ENCODE measurements around the gene ADARB1. TPM values are rescaled to one million over a fixed set of nuclear protein-coding genes. Genes with fewer than 3 reads are reported as not detected.

ADARB1 gene
- total and polyA plus RNA-seq, 2 of the 8 experiments (the other 6 are each of a cell fraction or from before 2014, with no cell fraction given), result 4.7 to 14.9 TPM

GRCh38 chr21:45177039-45177438, 102.7 kb downstream of the ADARB1 start (continued):
- no peak for TF ChIP-seq SRF (IDR thresholded peaks at IDR 0.05; ENCODE audit: low read depth, low read length)
- TF ChIP-seq RFX5 (IDR thresholded peaks at IDR 0.05; ENCODE audit: borderline replicate concordance, low read depth, low read length), result no peak
- TF ChIP-seq TAF1 (IDR thresholded peaks at IDR 0.05; ENCODE audit: low read depth, low read length), result no peak
- TF ChIP-seq EP300 (IDR thresholded peaks at IDR 0.05; ENCODE audit: borderline replicate concordance in 1 of 2, low read depth in 2 of 2, low read length in 2 of 2), result no peak

Measured in H1 (cell line).